ENCODE results near the gene SH3D19. TPM values are rescaled to one million over a fixed set of nuclear protein-coding genes. Genes with fewer than 3 reads are reported as not detected.
A peak's percentile ranks its signal among the peaks of the same experiment; 100 is the strongest.

Gene SH3D19
- total and polyA plus RNA-seq, 4 donors, result 22.1 to 69.2 (median 50.8) TPM

DNA sequence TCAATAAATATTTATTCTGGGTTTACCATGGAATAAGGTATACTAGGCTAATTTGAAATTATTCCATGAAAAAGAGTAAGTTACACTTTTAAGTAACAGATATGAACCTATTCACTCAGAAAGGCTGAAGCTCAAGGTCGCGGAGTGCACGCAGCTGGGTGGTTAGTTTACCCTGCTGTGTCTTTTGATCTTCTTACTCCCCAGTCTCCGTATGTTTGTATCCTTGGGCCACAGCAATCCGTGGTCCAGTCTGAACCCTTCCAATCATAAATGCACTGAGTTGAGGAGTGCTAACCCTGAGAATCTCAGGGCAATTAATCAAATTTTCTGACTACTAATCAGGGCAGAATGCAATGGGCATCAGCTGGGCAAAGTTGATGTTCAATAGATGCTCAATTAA lies 192.1 kb downstream of the SH3D19 start:
- H3K27ac ChIP-seq (ENCODE audit: low read depth in 1 of 2, low read length in 1 of 2), result no peak overlapping the region

DNA sequence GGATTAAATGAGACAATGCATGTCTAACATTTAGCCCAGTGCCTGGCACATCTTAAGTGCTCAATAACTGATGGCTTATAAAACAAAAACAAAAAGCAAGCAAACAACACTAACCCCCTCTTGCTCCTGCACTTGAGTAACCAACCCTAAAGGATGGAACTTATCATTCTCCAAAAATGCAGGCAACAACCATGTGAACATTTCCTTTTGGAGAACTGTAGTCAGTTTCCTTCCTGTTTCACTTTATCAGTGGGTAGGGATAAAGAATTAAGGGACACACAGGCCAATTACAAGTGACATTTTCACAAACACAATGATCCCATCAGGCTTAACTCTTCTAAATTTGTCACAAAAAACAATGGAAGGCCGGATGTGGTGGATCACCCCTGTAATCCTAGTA lies 195.6 kb downstream of the SH3D19 start:
- H3K4me1 ChIP-seq (ENCODE audit: control insufficient read depth in 5 of 5, insufficient read depth in 5 of 5, low read length in 5 of 5), result no peaks in the 10 kb centered on the region
- H3K4me3 ChIP-seq, result no peak overlapping the region
- no peaks in the 10 kb centered on the region for H3K9me3 ChIP-seq (ENCODE audit: control insufficient read depth in 4 of 4, insufficient read depth in 3 of 4, low read length in 3 of 4)
- peaks cover 6 to 30% (median 25%) of the 10 kb centered on the region in 4 donors for H3K36me3 ChIP-seq (ENCODE audit: control insufficient read depth in 4 of 4, insufficient read depth in 4 of 4, low read length in 4 of 4)
- ATAC-seq (ENCODE audit: insufficient read depth, low FRiP score) (no peak), DNase-seq (no peak)
- WGBS, 2 donors, result 69 to 77% methylated on average over 1 of the region's 1 CpG
- TF ChIP-seq, protein P1, sequence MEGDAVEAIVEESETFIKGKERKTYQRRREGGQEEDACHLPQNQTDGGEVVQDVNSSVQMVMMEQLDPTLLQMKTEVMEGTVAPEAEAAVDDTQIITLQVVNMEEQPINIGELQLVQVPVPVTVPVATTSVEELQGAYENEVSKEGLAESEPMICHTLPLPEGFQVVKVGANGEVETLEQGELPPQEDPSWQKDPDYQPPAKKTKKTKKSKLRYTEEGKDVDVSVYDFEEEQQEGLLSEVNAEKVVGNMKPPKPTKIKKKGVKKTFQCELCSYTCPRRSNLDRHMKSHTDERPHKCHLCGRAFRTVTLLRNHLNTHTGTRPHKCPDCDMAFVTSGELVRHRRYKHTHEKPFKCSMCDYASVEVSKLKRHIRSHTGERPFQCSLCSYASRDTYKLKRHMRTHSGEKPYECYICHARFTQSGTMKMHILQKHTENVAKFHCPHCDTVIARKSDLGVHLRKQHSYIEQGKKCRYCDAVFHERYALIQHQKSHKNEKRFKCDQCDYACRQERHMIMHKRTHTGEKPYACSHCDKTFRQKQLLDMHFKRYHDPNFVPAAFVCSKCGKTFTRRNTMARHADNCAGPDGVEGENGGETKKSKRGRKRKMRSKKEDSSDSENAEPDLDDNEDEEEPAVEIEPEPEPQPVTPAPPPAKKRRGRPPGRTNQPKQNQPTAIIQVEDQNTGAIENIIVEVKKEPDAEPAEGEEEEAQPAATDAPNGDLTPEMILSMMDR (IDR thresholded peaks at IDR 0.05; ENCODE audit: control extremely low read depth, extremely low read depth), result no peak
- H3K27ac ChIP-seq (ENCODE audit: low read depth in 1 of 2, low read length in 1 of 2), result no peak overlapping the region
- no peaks in the 10 kb centered on the region for H3K27me3 ChIP-seq (ENCODE audit: control insufficient read depth in 3 of 3, insufficient read depth in 3 of 3, low read length in 2 of 3)
- H3K9ac ChIP-seq (ENCODE audit: insufficient read depth in 1 of 2, low read length in 2 of 2), result no peak overlapping the region

More for the DNA sequence above, 192.1 kb downstream of the SH3D19 start:
- H3K27me3 ChIP-seq (ENCODE audit: control insufficient read depth in 3 of 3, insufficient read depth in 3 of 3, low read length in 2 of 3), result no peaks in the 10 kb centered on the region
- no peak overlapping the region for H3K4me3 ChIP-seq
- no peaks in the 10 kb centered on the region for H3K4me1 ChIP-seq (ENCODE audit: control insufficient read depth in 5 of 5, insufficient read depth in 5 of 5, low read length in 5 of 5)
- no peak overlapping the region for H3K9ac ChIP-seq (ENCODE audit: insufficient read depth in 1 of 2, low read length in 2 of 2)
- TF ChIP-seq, protein P1 (IDR thresholded peaks at IDR 0.05; ENCODE audit: control extremely low read depth, extremely low read depth), result no peak
- ATAC-seq (ENCODE audit: insufficient read depth, low FRiP score) (no peak), DNase-seq (no peak)
- H3K9me3 ChIP-seq (ENCODE audit: control insufficient read depth in 4 of 4, insufficient read depth in 3 of 4, low read length in 3 of 4), result no peaks in the 10 kb centered on the region
- peaks cover 6 to 23% (median 21%) of the 10 kb centered on the region in 4 donors for H3K36me3 ChIP-seq (ENCODE audit: control insufficient read depth in 4 of 4, insufficient read depth in 4 of 4, low read length in 4 of 4)
- 83 to 88% methylated on average over 5 of the region's 5 CpGs for WGBS, 2 donors

DNA sequence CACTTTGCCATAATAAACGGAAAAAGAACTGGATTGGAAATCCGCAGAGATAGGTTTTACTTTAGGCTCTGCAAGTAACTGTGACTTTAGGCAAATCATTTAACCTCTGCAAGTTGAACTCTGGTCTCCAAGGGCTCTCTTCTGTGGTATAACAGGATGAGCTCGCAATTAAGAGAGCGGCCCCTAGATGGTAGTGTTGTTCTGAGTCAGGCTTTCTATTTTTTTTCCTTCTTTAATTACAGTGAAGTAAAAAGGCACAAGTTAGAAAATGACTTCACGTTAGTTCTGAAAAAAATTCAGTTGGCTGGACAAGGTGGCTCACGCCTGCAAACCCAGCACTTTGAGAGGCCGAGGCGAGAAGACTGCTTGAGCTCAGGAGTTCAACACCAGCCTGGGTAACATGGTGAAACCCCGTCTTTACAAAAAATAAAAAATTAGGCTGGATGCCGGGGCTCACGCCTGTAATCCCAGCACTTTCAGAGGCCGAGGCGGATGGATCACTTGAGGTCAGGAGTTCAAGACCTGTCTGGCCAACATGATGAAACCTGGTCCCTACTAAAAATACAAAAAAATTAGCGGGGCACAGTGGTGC lies 207.9 kb downstream of the SH3D19 start:
- peak overlapping the region; percentile 6 to 45 for H3K27ac ChIP-seq (ENCODE audit: low read depth in 1 of 2, low read length in 1 of 2)
- no peak overlapping the region for H3K9ac ChIP-seq (ENCODE audit: insufficient read depth in 1 of 2, low read length in 2 of 2)
- no peak for ATAC-seq (ENCODE audit: insufficient read depth, low FRiP score)
- H3K9me3 ChIP-seq (ENCODE audit: control insufficient read depth in 4 of 4, insufficient read depth in 3 of 4, low read length in 3 of 4), result no peaks in the 10 kb centered on the region
- TF ChIP-seq, protein P1 (IDR thresholded peaks at IDR 0.05; ENCODE audit: control extremely low read depth, extremely low read depth), result peak; percentile 41
- peak; percentile 71 to 87 (median 85) for DNase-seq
- peaks cover 6 to 24% (median 13%) of the 10 kb centered on the region in 4 donors for H3K36me3 ChIP-seq (ENCODE audit: control insufficient read depth in 4 of 4, insufficient read depth in 4 of 4, low read length in 4 of 4)
- peaks cover 0 to 16% (median 7%) of the 10 kb centered on the region in 5 donors for H3K4me1 ChIP-seq (ENCODE audit: control insufficient read depth in 5 of 5, insufficient read depth in 5 of 5, low read length in 5 of 5)
- no peaks in the 10 kb centered on the region for H3K27me3 ChIP-seq (ENCODE audit: control insufficient read depth in 3 of 3, insufficient read depth in 3 of 3, low read length in 2 of 3)
- 44 to 49% methylated on average over 14 of the region's 14 CpGs for WGBS, 2 donors
- H3K4me3 ChIP-seq, result no peak overlapping the region

DNA sequence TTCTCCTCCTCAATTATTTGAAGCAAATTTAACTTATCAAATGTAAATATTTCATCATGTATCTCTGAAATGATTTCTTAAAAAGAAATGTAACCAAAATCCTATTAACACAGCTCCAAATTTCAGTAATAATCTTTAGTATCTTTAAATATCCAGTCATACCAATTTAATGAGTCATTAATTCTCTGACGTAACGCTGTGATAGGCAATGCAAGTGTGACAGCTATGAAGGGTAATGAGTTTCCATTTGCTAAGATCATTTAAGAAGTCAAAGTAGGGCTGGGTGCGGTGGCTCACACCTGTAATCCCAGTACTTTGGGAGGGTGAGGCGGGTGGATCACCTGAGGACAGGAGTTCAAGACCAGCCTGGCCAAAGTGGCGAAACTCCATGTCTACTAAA lies 210.4 kb downstream of the SH3D19 start:
- no peak for DNase-seq
- ATAC-seq (ENCODE audit: insufficient read depth, low FRiP score), result no peak
- peaks cover 8 to 13% (median 11%) of the 10 kb centered on the region in 4 donors for H3K36me3 ChIP-seq (ENCODE audit: control insufficient read depth in 4 of 4, insufficient read depth in 4 of 4, low read length in 4 of 4)

More for the DNA sequence above, 210.4 kb downstream of the SH3D19 start:
- H3K9me3 ChIP-seq (ENCODE audit: control insufficient read depth in 4 of 4, insufficient read depth in 3 of 4, low read length in 3 of 4), result no peaks in the 10 kb centered on the region
- peak overlapping the region in 1 of 2 donors; percentile 69 for H3K27ac ChIP-seq (ENCODE audit: low read depth in 1 of 2, low read length in 1 of 2)
- no peaks in the 10 kb centered on the region for H3K27me3 ChIP-seq (ENCODE audit: control insufficient read depth in 3 of 3, insufficient read depth in 3 of 3, low read length in 2 of 3)
- H3K9ac ChIP-seq (ENCODE audit: insufficient read depth in 1 of 2, low read length in 2 of 2), result no peak overlapping the region
- peaks cover 0 to 16% (median 11%) of the 10 kb centered on the region in 5 donors for H3K4me1 ChIP-seq (ENCODE audit: control insufficient read depth in 5 of 5, insufficient read depth in 5 of 5, low read length in 5 of 5)
- no peak overlapping the region for H3K4me3 ChIP-seq
- TF ChIP-seq, protein P1 (IDR thresholded peaks at IDR 0.05; ENCODE audit: control extremely low read depth, extremely low read depth), result no peak
- 87 to 96% methylated on average over 5 of the region's 5 CpGs for WGBS, 2 donors

All from lung (tissue), 12 donors.